LNCaP clone FGC (cell line): ENCODE measurements around the gene EMSY.

Source experiments
- DNase-seq: peaks from one replicate; pipeline ENCODE4 v3.0.0-alpha.2; 2011; ENCODE audit warnings: low read depth
- H3K4me3 ChIP-seq: 2 replicates; pipeline ENCODE4 v1.5.1; 2011; ENCODE audit warnings: mild to moderate bottlenecking, low read depth, low read length, control low read depth
- CTCF ChIP-seq: IDR thresholded peaks from 2 replicates; pipeline ENCODE4 v1.5.1; 2012; ENCODE audit warnings: mild to moderate bottlenecking; ENCODE audit not compliant: control insufficient read depth, insufficient read depth; ENCODE audit errors: extremely low read depth

EMSY gene

GRCh38 chr11:76543006-76543703 is 98.3 kb downstream of the EMSY start:
- no peak for DNase-seq
- no peak for TF ChIP-seq CTCF
- H3K4me3 ChIP-seq = no peak overlapping the region

GRCh38 chr11:76550781-76551180 is 106.0 kb downstream of the EMSY start:
- TF ChIP-seq CTCF = no peak
- no peak for DNase-seq
- H3K4me3 ChIP-seq = no peak overlapping the region

- no peak for DNase-seq
- H3K4me3 ChIP-seq = no peak overlapping the region
- peak; percentile 26; the same call in 1 of the 2 replicates for TF ChIP-seq CTCF
Observed at GRCh38 chr11:76551400-76551799, 106.6 kb downstream of the EMSY start.

GRCh38 chr11:76552987-76553386 is 108.2 kb downstream of the EMSY start:
- TF ChIP-seq CTCF = no peak
- no peak for DNase-seq
- no peak overlapping the region for H3K4me3 ChIP-seq

- no peak for TF ChIP-seq CTCF
- DNase-seq = no peak
Observed at GRCh38 chr11:76553554-76554476, 109.0 kb downstream of the EMSY start.

GRCh38 chr11:76554767-76555166 is 109.9 kb downstream of the EMSY start:
- H3K4me3 ChIP-seq = no peak overlapping the region
- no peak for TF ChIP-seq CTCF
- no peak for DNase-seq

More at GRCh38 chr11:76553554-76554476, 109.0 kb downstream of the EMSY start:
- H3K4me3 ChIP-seq = no peak overlapping the region
